Right forelimb (tissue), 1 donor: Measurements from ENCODE around the gene COG1.
"Not testable (repeated sequence)": the region's sequence is repeated elsewhere in the genome, so short reads cannot be mapped to it uniquely, and the experiment has no call there.

Experiments
- DNase-seq: peaks from one replicate; pipeline ENCODE4 v3.0.0-alpha.2; 2018

COG1 gene

DNA sequence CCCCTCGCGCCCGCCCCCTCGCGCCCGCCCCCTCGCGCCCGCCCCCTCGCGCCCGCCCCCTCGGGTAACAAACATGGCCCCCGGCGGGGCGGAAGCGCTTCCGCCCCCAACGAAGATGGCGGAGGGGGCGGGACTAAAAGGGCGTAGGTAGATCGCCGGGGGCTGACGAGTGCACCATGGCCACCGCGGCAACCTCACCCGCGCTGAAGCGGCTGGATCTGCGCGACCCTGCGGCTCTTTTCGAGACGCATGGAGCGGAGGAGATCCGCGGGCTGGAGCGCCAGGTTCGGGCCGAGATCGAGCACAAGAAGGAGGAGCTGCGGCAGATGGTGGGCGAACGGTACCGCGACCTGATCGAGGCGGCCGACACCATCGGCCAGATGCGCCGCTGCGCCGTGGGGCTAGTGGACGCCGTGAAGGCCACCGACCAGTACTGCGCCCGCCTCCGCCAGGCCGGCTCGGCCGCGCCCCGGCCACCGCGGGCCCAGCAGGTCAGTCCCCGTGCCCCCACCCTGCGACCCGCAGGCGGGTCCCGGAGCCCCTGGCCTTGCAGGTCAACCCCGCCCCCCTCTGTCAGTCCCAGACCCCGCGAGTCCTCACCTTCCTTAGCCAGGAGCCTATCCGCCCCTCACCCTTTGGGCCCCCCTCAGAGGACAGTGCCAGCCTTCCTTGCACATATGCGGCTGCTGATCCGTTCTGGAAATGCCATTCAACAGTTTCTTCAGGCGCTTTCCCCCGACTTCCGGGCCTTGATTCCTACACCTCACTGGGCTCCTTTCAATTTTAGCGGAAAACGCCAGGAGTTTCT lies at the start of gene COG1:
TSS of gene COG1 (plus strand) at position 162 of the 808 bp plus-strand sequence. CDS start at position 177, 15 bp downstream.
- DNase-seq = peak; percentile 93

GRCh38 chr17:73144209-73144608 lies 48.6 kb upstream of the COG1 start:
- DNase-seq = not testable (repeated sequence)

- no peak for DNase-seq
These were observed 47.2 kb upstream of the COG1 start for GRCh38 chr17:73145641-73146040.

- not testable (repeated sequence) for DNase-seq
These were observed 45.1 kb upstream of the COG1 start for GRCh38 chr17:73147791-73148190.

GRCh38 chr17:73148540-73149334 lies 44.1 kb upstream of the COG1 start:
- DNase-seq = no peak

DNA sequence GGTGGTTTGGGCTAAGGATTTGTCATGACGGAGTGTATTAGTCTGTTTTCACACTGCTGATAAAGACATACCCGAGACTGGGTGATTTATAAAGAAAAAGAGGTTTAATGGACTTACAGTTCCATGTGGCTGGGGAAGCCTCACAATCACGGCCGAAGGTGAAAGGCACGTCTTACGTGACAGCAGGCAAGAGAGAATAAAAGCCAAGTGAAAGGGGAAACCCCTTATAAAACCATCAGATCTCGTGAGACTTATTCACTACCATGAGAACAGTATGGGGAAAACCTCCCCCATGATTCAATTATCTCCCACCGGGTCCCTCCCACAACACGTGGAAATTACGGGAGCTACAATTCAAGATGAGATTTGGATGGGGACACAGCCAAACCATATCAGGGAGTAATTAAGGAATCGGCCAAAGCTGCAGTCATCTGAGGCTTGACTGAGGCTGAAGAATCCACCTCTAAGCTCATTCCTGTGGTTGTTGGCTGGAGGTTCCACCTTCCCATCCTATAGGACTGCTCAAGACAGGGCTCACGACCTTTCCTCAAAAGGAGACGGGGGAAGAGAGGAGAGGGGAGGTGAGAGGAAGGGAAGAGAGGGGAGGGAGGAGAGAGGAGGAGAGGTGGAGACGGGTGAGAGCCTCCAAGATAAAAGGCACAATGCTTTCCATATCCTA lies 42.1 kb upstream of the COG1 start:
- not testable (repeated sequence) for DNase-seq

DNA sequence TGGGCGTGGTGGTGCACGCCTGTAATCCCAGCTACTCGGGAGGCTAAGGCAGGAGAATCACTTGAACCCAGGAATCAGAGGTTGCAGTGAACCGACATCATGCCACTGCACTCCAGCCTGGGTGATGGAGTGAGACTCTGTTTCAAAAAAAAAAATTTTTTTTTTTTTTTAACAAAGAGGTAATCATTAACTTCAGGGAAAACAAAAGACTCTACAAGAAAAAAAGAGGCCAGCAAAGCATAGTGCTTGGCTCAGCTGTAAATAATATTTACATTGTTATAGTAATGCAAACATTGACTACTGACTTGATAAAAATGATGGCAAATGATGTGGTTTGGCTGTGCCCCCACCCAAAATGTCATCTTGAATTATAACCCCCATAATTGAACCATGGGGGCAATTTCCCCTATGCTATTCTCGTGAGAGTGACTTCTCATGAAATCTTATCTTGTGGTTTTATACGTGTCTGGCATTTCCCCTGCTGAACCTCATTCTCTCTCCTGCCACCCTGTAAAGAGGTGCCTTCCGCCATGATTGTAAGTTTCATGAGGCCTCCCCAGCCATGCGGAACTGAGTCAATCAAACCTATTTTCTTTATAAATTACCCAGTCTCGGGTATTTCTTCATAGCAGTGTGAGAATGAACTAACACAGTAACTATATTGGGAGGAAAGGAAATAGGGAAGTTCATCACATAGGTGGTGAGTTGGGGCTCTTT lies 40.8 kb upstream of the COG1 start:
- DNase-seq = no peak

- DNase-seq = no peak
These were observed 37.3 kb upstream of the COG1 start for GRCh38 chr17:73155410-73156165.

- peak; percentile 78 for DNase-seq
These were observed 36.6 kb upstream of the COG1 start for GRCh38 chr17:73156166-73156840.

DNA sequence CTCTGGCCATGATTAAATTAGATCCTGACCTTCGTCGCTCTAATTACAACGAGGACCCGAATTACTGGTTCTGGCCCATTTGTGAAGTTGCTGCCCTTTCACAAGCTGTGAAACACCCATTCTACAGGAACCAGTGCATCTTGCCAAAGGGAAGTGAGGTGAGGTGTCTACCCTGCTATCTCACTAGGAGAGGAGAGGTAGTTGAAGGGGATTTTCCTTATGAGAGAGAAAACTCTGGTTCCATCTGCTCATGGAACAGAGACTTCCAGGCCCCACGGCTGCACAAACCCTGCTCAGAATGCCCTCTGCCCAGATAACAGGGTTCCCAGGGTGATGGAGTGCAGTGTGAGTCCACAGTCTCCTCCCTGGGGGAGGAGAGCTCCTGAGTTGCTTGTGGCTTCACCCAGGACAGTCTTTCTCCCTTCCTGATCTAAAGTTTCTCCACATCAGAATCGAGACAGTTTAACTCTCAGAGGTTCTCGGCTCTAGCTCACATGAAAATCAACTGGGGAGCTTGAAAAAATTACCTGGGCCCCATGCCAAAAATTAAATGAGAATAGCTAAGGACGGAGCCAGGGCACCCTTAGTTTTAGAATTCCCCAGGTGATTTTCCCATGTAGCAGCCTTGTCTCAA lies 35.9 kb upstream of the COG1 start:
- DNase-seq = no peak

DNA sequence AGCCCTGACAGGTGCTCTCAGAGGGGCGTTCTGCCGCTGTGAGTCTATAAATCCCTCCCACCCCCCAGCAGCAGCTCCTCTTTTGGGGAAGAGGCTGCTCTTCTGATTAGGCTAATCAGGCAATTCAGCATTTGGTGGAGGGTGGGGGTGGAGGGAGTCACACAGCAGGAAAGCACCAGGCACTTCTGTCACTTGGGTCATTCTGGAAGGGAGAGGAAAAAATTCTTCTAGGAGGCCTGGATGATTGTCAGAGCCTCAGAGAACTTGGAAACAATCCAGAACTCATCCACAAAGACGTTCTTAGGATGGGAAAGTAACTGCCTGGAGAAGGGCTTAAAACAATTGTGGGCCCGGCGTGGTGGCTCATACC lies 35.3 kb upstream of the COG1 start:
- DNase-seq = no peak

DNA sequence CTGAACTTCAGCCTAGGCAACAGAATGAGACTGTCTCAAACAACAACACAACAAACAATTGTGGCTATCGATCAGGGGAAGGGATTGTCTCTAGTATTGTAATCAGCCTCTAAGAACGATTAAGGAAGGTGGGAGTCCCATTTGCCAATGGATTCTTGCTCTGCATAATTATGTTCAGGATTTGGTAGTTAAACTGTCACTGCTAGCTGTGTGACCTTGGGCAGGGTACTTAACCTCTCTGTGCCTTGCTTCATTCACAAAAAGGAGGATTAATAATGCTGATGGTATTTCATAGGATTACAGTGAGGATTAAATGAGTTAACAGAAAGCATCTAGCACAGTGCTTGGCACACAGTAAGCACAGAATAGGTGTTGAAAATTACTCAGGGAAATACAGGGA lies 34.7 kb upstream of the COG1 start:
- no peak for DNase-seq

DNA sequence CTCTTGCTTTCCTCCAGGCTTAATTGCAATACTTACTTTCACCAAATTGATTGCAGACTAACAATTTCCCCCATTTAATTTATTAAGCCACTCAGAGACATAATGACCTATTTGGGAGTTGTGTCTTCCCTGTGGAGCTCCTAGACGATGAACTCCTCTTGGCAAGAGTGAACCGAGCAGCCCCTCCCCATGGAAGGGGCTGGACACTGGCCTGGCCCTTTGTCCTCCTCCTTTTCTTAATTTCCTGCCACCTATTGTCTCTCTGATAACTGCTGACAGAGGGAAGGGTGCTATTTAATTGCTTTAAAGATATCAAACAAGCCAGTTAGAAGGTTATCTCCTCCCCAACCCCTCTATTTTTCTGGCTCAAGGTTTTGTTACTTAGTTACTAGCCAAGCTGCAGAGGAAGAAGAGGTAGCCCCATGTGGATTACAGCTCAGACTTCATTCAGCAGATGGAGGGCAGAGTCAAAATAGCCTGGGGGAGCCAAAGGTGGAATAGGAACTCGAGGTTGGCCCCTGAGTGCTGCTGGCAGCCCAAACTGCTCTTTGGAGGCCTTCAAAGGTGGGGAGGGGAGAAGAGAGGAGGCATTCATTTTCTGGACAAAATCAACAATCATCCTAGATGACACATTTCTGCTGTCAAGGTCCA lies 31.8 kb upstream of the COG1 start:
- DNase-seq = no peak

DNA sequence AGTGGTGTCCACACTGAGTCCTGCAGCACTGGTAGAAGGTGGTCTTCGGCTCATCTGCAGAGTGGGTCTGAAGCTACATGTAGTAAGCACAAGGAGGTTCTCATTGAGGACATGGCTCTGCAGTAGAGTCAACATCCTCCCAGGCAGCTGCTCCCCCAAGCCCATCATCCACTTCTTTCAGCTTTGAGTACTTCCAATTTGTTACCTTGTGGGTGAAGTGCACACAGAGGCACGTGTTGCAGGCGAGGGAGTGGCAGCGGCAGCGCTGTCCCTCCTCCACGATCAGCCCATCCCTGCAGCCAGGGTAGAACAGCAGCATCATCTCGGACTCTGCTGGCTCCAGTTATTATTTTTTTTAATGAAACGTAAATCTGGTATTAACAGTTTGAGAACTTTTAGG lies 29.8 kb upstream of the COG1 start:
- DNase-seq = no peak

DNA sequence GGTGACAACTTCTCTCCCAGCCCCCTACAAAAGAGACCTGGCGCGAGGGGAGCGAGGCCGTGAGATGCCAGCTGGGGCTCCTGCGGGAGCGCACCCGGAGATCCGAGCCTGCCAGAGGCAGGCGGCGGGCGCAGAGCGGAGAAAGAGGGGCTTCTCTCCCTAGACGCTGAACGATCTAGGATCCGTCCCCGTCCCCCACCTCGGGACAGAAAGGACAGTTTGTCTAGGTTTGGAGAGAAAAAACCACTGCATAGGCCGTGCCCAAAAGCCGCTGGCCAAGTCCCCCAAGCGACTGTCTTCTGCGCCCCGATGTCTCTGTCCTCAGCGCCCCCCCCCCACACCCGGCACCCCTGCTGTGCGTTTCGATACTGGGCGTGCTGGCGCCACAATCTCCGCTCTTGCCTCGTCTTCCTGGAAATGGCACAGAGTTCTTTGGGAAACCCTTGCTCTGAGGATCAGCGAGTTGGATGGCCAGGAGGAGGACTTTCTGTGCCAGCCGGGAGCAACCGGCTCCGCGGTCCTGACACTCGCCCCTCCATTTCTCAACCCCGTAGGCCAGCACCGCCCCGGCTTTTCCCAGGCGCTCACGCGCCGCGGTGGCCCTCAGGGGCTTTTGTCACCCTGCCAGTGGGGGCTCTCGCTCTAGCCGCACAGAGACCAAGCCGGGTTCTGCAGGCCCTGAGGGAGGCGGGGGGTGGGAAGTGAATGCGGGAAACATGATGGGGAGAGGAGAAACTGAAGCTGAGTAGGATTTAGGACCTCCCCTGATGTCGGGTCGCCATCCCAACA lies 27.0 kb upstream of the COG1 start:
- DNase-seq = peak; percentile 50

- no peak for DNase-seq
These were observed 25.9 kb upstream of the COG1 start for GRCh38 chr17:73166731-73167581.

- no peak for DNase-seq
These were observed 24.2 kb upstream of the COG1 start for GRCh38 chr17:73168667-73169066.

- DNase-seq = no peak
These were observed 22.5 kb upstream of the COG1 start for GRCh38 chr17:73170324-73170723.

- no peak for DNase-seq
These were observed 20.6 kb upstream of the COG1 start for GRCh38 chr17:73172252-73172651.
